HK-2 (cell line): ENCODE measurements around the gene ISLR2.

Source experiments
- DNase-seq: peaks from one replicate; pipeline ENCODE4 v3.0.0-alpha.2; 2018; ENCODE audit not compliant: unreplicated experiment

ISLR2 gene

GRCh38 chr15:74128785-74129585 is 1.4 kb upstream of the ISLR2 start:
- no peak for DNase-seq

DNA sequence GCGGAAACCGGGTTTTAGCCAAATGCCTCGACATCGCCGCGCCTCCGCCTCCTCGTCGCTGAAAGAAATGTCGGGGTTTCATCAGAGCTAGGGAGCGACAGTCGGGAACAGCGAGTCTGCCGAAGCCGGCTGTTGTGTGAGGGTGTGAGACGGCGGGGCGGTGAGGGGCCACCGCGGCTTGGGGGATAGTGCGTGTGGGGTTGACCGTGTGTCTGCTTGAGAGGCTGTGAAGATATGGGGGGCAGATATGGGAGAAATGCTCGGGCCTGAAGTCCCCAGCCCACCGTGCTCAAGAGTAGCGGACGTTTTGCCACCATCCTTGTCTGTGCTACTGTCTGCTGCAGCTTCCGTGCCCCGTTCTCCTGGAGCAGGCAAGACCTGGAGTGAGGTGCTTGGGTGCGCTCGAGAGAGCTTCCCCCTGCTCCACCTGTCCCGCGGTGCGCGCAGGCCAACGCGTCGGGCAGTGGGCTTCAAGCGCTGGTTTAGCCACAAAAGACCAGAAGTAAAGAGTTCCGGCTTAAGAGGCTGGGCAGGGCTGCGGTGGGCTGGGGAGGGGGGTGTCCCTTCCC is 716 bp upstream of the ISLR2 start:
- DNase-seq: no peak

DNA sequence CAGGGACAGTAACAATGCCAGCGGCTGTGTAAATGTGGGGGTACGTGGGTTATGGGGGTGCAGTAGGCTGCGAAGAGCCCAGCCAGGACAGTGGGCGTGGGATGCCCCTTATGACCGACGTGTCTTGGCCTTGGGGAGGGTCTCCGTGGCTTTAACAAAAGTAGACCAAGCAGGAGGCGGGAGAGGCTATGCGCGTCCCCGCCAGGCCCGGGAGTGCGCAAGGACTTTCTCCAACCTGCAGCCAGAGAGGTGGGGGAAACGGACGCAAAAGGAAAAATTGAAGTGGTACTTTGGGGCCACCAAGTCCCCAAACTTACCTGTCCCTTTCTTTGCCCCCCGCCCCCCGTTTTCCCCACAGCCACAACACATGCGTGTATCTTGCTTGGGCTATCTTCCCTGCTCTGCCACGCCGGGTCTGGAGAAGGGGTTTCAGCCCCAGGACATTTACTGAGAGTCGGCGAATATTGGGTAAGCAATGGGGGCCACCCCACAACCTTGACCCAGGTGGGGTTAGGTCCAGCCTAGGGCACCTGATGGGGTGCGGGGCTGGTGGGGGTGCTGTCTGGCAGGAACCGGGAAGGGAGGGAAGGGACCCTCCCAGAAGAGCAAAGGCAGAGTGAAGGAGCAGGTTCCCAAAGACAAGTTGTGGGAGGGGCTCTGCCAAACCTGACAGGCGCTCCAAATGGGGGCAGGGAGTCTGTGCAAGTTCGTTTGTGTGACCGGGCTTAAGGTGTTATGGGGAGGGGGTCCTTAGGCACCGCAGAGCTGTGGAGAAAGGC is 652 bp downstream of the ISLR2 start:
- DNase-seq: no peak

DNA sequence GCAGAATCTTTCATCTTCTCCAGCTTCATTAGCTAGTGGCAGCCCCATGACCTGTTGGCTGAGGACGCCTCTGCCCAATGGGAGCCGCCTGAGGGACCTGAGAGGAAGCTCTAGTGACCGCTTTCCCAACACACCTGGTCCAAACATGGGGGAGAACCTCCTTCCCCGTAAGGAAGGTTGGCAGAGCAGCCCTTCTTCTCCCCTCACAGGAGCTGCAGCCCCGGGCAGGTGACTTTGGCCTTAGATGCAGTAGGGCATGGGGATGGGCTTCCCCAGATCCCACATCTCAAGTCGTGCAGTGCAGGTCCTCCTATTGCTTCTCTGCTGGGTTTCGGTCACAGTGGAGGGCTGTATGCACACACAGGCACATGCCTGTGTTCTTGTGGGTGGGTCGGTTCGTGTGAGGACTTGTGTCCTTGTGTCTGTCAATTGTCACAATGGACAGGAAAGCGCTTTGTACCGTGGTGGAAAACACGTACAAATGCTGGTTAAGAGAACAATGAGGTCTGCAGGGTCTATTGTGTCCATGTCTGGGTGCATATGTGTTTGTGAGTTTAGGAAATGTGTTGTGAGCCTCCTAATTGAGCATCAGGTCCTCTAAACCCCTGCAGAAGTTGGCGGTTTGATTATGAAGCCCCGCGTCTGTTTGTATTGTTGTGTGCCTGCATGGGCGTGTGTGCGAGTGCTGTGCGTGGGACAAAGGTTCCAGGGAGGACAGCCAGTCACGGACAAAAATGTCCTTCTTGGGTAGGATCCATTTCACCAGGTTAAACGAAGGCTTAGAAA is 1.4 kb downstream of the ISLR2 start:
- DNase-seq: no peak

DNA sequence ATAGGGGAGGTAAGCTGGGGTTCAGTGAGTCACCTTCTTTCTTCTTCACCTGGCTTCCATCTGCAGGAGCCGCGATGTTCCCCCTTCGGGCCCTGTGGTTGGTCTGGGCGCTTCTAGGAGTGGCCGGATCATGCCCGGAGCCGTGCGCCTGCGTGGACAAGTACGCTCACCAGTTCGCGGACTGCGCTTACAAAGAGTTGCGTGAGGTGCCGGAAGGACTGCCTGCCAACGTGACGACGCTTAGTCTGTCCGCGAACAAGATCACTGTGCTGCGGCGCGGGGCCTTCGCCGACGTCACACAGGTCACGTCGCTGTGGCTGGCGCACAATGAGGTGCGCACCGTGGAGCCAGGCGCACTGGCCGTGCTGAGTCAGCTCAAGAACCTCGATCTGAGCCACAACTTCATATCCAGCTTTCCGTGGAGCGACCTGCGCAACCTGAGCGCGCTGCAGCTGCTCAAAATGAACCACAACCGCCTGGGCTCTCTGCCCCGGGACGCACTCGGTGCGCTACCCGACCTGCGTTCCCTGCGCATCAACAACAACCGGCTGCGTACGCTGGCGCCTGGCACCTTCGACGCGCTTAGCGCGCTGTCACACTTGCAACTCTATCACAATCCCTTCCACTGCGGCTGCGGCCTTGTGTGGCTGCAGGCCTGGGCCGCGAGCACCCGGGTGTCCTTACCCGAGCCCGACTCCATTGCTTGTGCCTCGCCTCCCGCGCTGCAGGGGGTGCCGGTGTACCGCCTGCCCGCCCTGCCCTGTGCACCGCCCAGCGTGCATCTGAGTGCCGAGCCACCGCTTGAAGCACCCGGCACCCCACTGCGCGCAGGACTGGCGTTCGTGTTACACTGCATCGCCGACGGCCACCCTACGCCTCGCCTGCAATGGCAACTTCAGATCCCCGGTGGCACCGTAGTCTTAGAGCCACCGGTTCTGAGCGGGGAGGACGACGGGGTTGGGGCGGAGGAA is 2.6 kb downstream of the ISLR2 start:
- no peak for DNase-seq

DNA sequence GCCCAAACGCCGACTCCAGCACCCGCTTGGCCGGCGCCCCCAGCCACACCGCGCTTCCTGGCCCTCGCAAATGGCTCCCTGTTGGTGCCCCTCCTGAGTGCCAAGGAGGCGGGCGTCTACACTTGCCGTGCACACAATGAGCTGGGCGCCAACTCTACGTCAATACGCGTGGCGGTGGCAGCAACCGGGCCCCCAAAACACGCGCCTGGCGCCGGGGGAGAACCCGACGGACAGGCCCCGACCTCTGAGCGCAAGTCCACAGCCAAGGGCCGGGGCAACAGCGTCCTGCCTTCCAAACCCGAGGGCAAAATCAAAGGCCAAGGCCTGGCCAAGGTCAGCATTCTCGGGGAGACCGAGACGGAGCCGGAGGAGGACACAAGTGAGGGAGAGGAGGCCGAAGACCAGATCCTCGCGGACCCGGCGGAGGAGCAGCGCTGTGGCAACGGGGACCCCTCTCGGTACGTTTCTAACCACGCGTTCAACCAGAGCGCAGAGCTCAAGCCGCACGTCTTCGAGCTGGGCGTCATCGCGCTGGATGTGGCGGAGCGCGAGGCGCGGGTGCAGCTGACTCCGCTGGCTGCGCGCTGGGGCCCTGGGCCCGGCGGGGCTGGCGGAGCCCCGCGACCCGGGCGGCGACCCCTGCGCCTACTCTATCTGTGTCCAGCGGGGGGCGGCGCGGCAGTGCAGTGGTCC is 3.5 kb downstream of the ISLR2 start:
- no peak for DNase-seq

DNA sequence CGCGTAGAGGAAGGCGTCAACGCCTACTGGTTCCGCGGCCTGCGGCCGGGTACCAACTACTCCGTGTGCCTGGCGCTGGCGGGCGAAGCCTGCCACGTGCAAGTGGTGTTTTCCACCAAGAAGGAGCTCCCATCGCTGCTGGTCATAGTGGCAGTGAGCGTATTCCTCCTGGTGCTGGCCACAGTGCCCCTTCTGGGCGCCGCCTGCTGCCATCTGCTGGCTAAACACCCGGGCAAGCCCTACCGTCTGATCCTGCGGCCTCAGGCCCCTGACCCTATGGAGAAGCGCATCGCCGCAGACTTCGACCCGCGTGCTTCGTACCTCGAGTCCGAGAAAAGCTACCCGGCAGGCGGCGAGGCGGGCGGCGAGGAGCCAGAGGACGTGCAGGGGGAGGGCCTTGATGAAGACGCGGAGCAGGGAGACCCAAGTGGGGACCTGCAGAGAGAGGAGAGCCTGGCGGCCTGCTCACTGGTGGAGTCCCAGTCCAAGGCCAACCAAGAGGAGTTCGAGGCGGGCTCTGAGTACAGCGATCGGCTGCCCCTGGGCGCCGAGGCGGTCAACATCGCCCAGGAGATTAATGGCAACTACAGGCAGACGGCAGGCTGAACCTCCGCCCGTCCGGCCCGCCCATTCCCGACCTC is 4.1 kb downstream of the ISLR2 start:
- DNase-seq: no peak

- no peak for DNase-seq
Measured at GRCh38 chr15:74135041-74135565, 4.7 kb downstream of the ISLR2 start.

GRCh38 chr15:74136540-74136813 is 6.1 kb downstream of the ISLR2 start:
- DNase-seq: no peak

DNA sequence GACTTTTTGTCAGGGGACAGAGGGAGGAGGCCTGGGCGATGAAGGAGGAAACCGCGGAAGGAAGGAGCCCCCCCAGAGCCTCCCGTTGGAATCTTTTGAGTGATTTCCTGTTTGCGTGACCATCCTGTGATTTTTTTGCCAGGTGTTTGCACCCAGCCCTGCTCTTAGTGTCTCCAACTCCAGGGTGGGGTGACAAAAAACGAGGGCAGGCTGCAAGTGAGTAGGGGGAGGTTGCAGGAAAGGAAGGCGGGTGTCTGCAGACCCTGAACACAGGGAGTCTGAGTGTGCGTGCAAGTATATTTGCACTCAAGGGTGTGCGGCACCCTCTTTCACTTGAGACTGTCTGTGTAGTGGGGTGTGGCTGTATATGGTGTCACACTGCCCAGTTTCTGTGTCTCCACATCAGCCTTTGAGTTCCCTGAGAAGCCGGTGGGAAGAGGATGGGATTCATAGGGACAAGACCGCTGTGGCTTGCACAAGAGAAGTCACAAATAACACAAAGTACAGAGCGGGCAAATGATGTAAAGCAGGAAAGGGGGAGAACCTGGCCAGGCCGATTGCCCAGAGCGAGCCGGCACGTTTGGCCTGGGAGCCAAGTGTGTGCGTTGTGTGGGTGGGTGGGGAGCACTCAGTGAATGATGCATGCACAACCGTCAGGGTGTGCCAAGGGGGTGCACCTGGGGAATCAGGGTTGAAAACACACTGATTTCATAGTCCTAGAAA is 6.6 kb downstream of the ISLR2 start:
- no peak for DNase-seq

DNA sequence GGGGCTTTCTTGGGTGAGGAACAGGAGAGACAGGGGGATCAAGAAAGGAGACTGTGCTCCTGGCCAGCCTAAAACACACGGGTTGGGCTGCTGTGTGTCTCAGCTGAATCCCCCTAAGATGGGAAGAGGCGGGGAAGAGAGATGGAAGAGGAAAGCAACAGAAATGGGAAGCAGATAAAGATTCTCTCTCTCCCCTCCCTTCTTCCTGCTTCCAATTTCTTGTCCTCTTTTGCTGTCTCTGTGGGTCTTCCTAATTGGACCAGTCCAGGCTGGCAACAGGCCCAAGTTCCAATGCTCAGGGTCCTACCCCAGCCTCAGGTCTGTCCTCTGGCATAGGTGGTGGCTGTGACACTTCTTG is 7.1 kb downstream of the ISLR2 start:
- DNase-seq: no peak

- DNase-seq: no peak
Measured at GRCh38 chr15:74138642-74139041, 8.3 kb downstream of the ISLR2 start.

DNA sequence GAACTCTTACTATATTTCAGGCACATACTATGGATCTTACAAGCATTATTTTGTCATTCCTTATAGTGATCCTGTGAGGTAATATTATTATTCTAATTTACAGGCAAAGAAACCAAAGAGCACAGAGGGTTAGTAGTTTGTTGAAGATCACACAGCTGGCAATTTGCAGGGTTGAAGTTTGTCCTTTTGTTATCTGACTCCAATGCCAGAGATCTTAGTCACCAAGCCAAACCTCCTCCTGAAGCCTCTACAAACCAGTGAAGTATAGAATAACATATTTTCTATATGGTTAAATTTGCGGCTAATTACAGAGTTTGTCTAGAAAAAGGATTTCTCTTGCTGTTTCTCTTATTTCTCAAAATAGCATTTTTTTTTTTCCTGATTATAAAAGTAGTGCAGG is 11.2 kb downstream of the ISLR2 start:
- no peak for DNase-seq

- DNase-seq: no peak
Measured at GRCh38 chr15:74144153-74144775, 13.9 kb downstream of the ISLR2 start.

GRCh38 chr15:74146277-74146800 is 16.0 kb downstream of the ISLR2 start:
- no peak for DNase-seq

DNA sequence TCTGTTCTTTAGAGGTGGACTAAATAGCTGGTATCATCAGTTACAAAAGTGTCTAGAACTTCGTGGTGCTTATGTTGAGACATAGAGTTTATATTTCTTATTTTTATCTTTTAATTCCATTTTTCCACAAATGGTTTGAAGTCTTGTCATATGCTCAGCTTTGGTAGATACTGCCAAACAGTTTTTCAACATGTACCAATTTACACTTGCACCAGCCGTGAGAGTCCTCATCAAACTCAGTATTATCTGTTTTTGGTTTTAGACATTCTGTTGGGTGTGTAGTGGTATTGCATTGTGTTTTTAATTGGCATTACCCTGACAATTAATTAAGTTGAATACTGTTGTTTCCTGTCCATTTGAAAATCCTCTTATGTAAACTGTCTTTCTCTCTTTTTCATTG is 16.7 kb downstream of the ISLR2 start:
- no peak for DNase-seq

GRCh38 chr15:74155766-74156417 is 25.5 kb downstream of the ISLR2 start:
- DNase-seq: no peak
